ENCODE measurements around the gene SECISBP2. TPM values are rescaled to one million over a fixed set of nuclear protein-coding genes. Genes with fewer than 3 reads are reported as not detected.
"Not testable (repeated sequence)": the region's sequence is repeated elsewhere in the genome, so short reads cannot be mapped to it uniquely, and the experiment has no call there.

Gene SECISBP2
- total and polyA plus RNA-seq, 2 donors (not counting 1 experiment from before 2014, with no cell fraction given), result 56.6 to 124 TPM

DNA sequence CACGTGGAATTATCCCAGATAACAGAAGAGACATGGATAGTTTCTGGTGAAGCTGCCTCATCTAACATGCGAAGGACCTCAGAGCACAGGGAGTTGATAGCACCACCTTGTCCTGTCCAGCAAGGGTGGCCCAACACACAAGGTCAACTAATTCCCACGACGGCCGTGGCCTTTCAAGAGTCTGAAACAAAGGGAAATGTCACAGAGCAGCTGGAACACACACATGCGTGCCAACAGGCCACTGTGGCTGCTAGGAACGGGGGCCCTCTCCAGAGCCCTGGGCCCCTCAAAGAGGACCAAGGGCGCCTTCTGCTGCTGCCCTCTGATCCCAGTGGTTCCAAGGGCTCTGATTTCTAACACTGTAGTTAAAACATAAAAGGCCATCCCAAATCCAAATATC is 50.7 kb downstream of the SECISBP2 start:
- TF ChIP-seq, protein P1, sequence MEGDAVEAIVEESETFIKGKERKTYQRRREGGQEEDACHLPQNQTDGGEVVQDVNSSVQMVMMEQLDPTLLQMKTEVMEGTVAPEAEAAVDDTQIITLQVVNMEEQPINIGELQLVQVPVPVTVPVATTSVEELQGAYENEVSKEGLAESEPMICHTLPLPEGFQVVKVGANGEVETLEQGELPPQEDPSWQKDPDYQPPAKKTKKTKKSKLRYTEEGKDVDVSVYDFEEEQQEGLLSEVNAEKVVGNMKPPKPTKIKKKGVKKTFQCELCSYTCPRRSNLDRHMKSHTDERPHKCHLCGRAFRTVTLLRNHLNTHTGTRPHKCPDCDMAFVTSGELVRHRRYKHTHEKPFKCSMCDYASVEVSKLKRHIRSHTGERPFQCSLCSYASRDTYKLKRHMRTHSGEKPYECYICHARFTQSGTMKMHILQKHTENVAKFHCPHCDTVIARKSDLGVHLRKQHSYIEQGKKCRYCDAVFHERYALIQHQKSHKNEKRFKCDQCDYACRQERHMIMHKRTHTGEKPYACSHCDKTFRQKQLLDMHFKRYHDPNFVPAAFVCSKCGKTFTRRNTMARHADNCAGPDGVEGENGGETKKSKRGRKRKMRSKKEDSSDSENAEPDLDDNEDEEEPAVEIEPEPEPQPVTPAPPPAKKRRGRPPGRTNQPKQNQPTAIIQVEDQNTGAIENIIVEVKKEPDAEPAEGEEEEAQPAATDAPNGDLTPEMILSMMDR (IDR thresholded peaks at IDR 0.05), result no peak
- TF ChIP-seq EZH2 (IDR thresholded peaks at IDR 0.05; ENCODE audit: borderline replicate concordance, insufficient read depth, low read depth, low read length, poor library complexity, severe bottlenecking), result no peak
- Histone ChIP-seq H3K27me3 (replicated peaks in 1 of 4; ENCODE audit: control extremely low read depth in 1 of 4, control insufficient read depth in 3 of 4, insufficient read depth in 4 of 4, low read length in 3 of 4) (no peaks in the 10 kb centered on the region), H3K79me2 (ENCODE audit: control insufficient read depth, insufficient read depth, low read length) (peaks cover 18% of the 10 kb centered on the region), H3K4me3 (ENCODE audit: control extremely low read depth in 1 of 5, extremely low read depth in 1 of 5, insufficient read depth in 1 of 5, low read depth in 2 of 5, low read length in 4 of 5) (no peak overlapping the region), H3K9me3 (ENCODE audit: control extremely low read depth in 1 of 3, control insufficient read depth in 2 of 3, insufficient read depth in 1 of 3, low read length in 2 of 3) (no peaks in the 10 kb centered on the region), H4K20me1 (ENCODE audit: control insufficient read depth, insufficient read depth, low read length, poor library complexity, severe bottlenecking) (no peaks in the 10 kb centered on the region), H3K27ac (ENCODE audit: low read length in 2 of 2) (no peak overlapping the region), H3K36me3 (replicated peaks in 1 of 2; ENCODE audit: control extremely low read depth in 1 of 2, control insufficient read depth in 1 of 2, extremely low read depth in 1 of 2, insufficient read depth in 2 of 2, low read length in 1 of 2) (peaks cover 0 to 3% of the 10 kb centered on the region in 2 experiments), H3K4me1 (ENCODE audit: control insufficient read depth in 2 of 2, insufficient read depth in 2 of 2, low read length in 2 of 2) (peaks cover 0 to under 1% of the 10 kb centered on the region in 2 donors), H3K9ac (ENCODE audit: low read length) (no peak overlapping the region), H3K4me2 (replicated peaks; ENCODE audit: low read depth, low read length, poor library complexity, severe bottlenecking) (no peak overlapping the region), H2AFZ (ENCODE audit: insufficient read depth, low read depth, low read length, poor library complexity, severe bottlenecking) (no peak overlapping the region)
- H3K27me3 Mint-ChIP-seq, result no peaks in the 10 kb centered on the region
- ATAC-seq (ENCODE audit: low read depth) (no peak), DNase-seq (no peak)
- over 99% methylated on average over 7 of the region's 8 CpGs for WGBS (ENCODE audit: insufficient coverage)
- peaks cover 9% of the 10 kb centered on the region for H3K4me1 Mint-ChIP-seq
- CTCF ChIA-PET, result no interaction called here
- no peaks in the 10 kb centered on the region for H3K9me3 Mint-ChIP-seq (ENCODE audit: insufficient read depth)
- intact Hi-C loops (cut with micrococcal nuclease), result no loop called here
- H3K4me3 Mint-ChIP-seq, result no peak overlapping the region
- POLR2A ChIA-PET, result no interaction called here
- no peak overlapping the region for H3K27ac Mint-ChIP-seq

DNA sequence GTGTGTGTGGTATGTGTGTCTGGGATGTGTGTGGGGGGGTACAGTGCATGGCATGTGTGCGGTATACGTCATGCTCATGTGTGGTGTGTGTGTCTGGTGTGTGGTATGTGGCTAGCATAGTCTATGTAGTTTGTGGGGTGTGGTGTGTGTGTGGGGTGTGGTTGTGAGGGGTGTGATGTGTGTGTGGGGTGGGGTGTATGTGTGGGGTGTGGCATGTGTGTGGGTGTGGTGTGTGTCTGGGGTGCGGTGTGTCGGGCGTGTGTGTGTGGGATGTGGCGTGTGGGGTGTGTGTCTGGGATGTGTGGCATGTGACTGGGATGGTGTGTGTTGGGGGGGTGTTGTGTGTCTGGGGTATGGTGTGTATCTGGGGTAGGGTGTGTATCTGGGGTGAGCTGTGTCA is 52.3 kb downstream of the SECISBP2 start:
- Histone ChIP-seq H3K9ac (ENCODE audit: low read length) (no peak overlapping the region), H3K27me3 (replicated peaks in 1 of 4; ENCODE audit: control extremely low read depth in 1 of 4, control insufficient read depth in 3 of 4, insufficient read depth in 4 of 4, low read length in 3 of 4) (no peaks in the 10 kb centered on the region), H3K27ac (ENCODE audit: low read length in 2 of 2) (peak overlapping the region in 1 of 2 donors; percentile 42), H3K4me2 (replicated peaks; ENCODE audit: low read depth, low read length, poor library complexity, severe bottlenecking) (no peak overlapping the region), H3K36me3 (replicated peaks in 1 of 2; ENCODE audit: control extremely low read depth in 1 of 2, control insufficient read depth in 1 of 2, extremely low read depth in 1 of 2, insufficient read depth in 2 of 2, low read length in 1 of 2) (peaks cover 0 to 3% of the 10 kb centered on the region in 2 experiments), H4K20me1 (ENCODE audit: control insufficient read depth, insufficient read depth, low read length, poor library complexity, severe bottlenecking) (no peaks in the 10 kb centered on the region), H2AFZ (ENCODE audit: insufficient read depth, low read depth, low read length, poor library complexity, severe bottlenecking) (no peak overlapping the region), H3K9me3 (ENCODE audit: control extremely low read depth in 1 of 3, control insufficient read depth in 2 of 3, insufficient read depth in 1 of 3, low read length in 2 of 3) (no peaks in the 10 kb centered on the region), H3K4me3 (ENCODE audit: control extremely low read depth in 1 of 5, extremely low read depth in 1 of 5, insufficient read depth in 1 of 5, low read depth in 2 of 5, low read length in 4 of 5) (no peak overlapping the region), H3K4me1 (ENCODE audit: control insufficient read depth in 2 of 2, insufficient read depth in 2 of 2, low read length in 2 of 2) (peaks cover 7 to 17% of the 10 kb centered on the region in 2 donors), H3K79me2 (ENCODE audit: control insufficient read depth, insufficient read depth, low read length) (peaks cover 18% of the 10 kb centered on the region)
- Mint-ChIP-seq H3K4me3 (no peak overlapping the region), H3K4me1 (peaks cover 21% of the 10 kb centered on the region), H3K9me3 (ENCODE audit: insufficient read depth) (no peaks in the 10 kb centered on the region), H3K27ac (no peak overlapping the region), H3K27me3 (no peaks in the 10 kb centered on the region)
- WGBS (ENCODE audit: insufficient coverage), result 99% methylated on average over 6 of the region's 6 CpGs
- intact Hi-C loops (cut with micrococcal nuclease), result no loop called here
- no peak for DNase-seq
- ChIA-PET CTCF (no interaction called here), POLR2A (interaction anchor here (0.6 kb wide), 1 partner anchor 13 kb away, joined by 3 read pairs; no protein-coding TSS in a partner anchor)
- TF ChIP-seq, protein P1 (IDR thresholded peaks at IDR 0.05), result no peak
- no peak for TF ChIP-seq EZH2 (IDR thresholded peaks at IDR 0.05; ENCODE audit: borderline replicate concordance, insufficient read depth, low read depth, low read length, poor library complexity, severe bottlenecking)
- no peak for ATAC-seq (ENCODE audit: low read depth)

DNA sequence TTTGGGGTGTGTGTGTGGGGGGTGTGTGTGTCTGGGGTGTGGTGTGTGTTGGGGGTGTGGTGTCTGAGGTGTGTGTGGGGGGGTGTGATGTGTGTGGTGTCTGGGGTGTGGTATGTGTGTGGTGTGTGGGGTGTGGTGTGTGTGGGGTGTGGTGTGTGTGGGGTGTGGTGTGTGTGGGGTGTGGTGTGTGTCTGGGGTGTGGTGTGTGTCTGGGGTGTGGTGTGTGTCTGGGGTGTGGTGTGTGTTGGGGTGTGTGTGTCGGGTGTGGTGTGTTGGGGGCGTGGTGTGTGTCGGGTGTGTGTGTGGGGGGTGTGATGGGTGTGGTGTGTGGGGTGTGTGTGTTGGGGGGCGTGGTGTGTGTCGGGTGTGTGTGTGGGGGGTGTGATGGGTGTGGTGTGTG is 53.5 kb downstream of the SECISBP2 start:
- intact Hi-C loops (cut with micrococcal nuclease), result not testable (repeated sequence)

More for the DNA sequence above, 53.5 kb downstream of the SECISBP2 start:
- H3K27ac Mint-ChIP-seq; H2AFZ ChIP-seq (ENCODE audit: insufficient read depth, low read depth, low read length, poor library complexity, severe bottlenecking); H3K9me3 Mint-ChIP-seq (ENCODE audit: insufficient read depth); H3K4me3 Mint-ChIP-seq; H4K20me1 ChIP-seq (ENCODE audit: control insufficient read depth, insufficient read depth, low read length, poor library complexity, severe bottlenecking); H3K9ac ChIP-seq (ENCODE audit: low read length); ATAC-seq (ENCODE audit: low read depth); POLR2A ChIA-PET; H3K4me3 ChIP-seq (ENCODE audit: control extremely low read depth in 1 of 5, extremely low read depth in 1 of 5, insufficient read depth in 1 of 5, low read depth in 2 of 5, low read length in 4 of 5); H3K36me3 ChIP-seq (replicated peaks in 1 of 2; ENCODE audit: control extremely low read depth in 1 of 2, control insufficient read depth in 1 of 2, extremely low read depth in 1 of 2, insufficient read depth in 2 of 2, low read length in 1 of 2); H3K4me2 ChIP-seq (replicated peaks; ENCODE audit: low read depth, low read length, poor library complexity, severe bottlenecking); H3K9me3 ChIP-seq (ENCODE audit: control extremely low read depth in 1 of 3, control insufficient read depth in 2 of 3, insufficient read depth in 1 of 3, low read length in 2 of 3); DNase-seq; H3K27me3 Mint-ChIP-seq; H3K27me3 ChIP-seq (replicated peaks in 1 of 4; ENCODE audit: control extremely low read depth in 1 of 4, control insufficient read depth in 3 of 4, insufficient read depth in 4 of 4, low read length in 3 of 4): not testable (repeated sequence)
- H3K4me1 Mint-ChIP-seq, result peaks cover 28% of the 10 kb centered on the region
- Histone ChIP-seq H3K27ac (ENCODE audit: low read length in 2 of 2) (peak overlapping the region in 1 of 2 donors; percentile 42), H3K4me1 (ENCODE audit: control insufficient read depth in 2 of 2, insufficient read depth in 2 of 2, low read length in 2 of 2) (peaks cover 11 to 22% of the 10 kb centered on the region in 2 donors), H3K79me2 (ENCODE audit: control insufficient read depth, insufficient read depth, low read length) (peaks cover 18% of the 10 kb centered on the region)
- no CpG with 5 or more reads among the region's 5 CpGs for WGBS (ENCODE audit: insufficient coverage)
- CTCF ChIA-PET, result interaction anchor here (1.6 kb wide), 1 partner anchor 178 kb away, joined by 7 read pairs; no protein-coding TSS in a partner anchor
